LNCAP (cell line): ENCODE measurements around the gene TCAIM.

Source experiments
- TF ChIP-seq, protein P1 (sequence below): fragments of 450-650 bp; IDR thresholded peaks from 2 replicates; pipeline ENCODE4 v1.5.1; 2017; ENCODE audit warnings: mild to moderate bottlenecking

TCAIM gene

DNA sequence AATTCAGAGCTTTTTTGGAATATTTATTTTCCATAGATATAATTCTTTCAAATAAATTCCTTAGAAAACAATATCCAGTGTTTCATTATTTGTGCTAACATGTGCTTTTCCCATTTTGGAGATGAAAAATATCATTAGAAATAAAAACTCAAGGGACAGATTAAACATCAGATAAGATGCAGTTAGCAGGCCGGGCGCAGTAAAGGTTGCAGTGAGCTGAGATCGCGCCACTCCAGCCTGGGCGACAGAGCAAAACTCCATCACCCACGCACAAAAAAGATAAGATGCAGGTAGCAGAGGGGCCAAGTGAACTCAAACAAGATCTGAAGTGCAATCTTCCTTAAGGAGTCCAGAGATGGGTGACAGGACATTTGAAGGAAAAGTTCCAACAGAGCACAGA, 90.9 kb downstream of the TCAIM start:
- TF ChIP-seq, protein P1, sequence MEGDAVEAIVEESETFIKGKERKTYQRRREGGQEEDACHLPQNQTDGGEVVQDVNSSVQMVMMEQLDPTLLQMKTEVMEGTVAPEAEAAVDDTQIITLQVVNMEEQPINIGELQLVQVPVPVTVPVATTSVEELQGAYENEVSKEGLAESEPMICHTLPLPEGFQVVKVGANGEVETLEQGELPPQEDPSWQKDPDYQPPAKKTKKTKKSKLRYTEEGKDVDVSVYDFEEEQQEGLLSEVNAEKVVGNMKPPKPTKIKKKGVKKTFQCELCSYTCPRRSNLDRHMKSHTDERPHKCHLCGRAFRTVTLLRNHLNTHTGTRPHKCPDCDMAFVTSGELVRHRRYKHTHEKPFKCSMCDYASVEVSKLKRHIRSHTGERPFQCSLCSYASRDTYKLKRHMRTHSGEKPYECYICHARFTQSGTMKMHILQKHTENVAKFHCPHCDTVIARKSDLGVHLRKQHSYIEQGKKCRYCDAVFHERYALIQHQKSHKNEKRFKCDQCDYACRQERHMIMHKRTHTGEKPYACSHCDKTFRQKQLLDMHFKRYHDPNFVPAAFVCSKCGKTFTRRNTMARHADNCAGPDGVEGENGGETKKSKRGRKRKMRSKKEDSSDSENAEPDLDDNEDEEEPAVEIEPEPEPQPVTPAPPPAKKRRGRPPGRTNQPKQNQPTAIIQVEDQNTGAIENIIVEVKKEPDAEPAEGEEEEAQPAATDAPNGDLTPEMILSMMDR: no peak

DNA sequence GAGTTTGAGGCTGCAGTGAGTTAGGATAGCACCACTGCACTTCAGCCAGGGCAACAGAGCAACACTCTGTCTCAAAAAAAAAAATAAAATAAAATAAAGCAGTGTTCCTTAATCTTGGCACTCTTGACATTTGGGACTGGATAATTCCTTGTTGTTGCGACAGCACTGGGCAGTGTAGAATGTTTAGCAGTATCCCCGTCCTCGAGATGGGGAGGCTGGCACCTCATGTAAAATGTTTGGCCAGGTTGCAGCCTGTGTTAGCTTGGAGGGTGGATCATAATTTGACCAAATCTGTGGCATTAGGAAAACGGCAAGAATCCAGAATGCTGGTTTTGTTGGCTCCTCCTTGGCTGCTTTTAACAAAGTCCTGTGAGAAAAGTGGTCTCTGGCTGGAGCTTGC, 91.9 kb downstream of the TCAIM start:
- TF ChIP-seq, protein P1: no peak

DNA sequence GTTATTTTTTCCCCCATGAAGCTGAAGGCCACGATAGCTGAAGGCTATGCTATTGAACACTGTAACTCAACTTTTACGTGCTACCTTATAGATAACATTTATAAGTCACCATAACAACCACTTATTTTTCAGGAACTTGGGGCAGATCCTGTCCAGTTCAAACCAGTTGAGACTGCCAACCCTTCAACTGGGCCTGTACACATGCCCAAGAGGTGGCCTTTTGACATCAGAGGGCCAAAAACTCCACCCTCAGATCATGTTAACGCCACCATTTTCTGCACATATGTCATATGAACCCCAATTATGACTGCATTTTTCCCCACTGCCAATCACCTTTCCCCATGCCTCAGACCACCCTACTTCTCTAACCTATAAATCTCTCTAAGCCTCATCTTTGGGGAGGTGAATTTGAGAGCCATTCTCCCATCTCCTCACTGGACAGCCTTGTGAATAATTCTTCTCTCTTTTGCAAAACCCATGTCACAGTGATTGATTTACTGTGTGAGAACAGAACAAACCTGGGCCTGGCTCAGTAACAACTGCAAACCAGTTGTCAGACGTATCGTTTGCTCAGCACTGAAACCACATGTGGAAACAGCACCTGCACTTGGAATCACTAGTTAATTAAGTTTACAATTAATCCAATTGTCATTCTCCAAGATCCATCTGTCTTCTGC, 96.4 kb downstream of the TCAIM start:
- TF ChIP-seq, protein P1: no peak

DNA sequence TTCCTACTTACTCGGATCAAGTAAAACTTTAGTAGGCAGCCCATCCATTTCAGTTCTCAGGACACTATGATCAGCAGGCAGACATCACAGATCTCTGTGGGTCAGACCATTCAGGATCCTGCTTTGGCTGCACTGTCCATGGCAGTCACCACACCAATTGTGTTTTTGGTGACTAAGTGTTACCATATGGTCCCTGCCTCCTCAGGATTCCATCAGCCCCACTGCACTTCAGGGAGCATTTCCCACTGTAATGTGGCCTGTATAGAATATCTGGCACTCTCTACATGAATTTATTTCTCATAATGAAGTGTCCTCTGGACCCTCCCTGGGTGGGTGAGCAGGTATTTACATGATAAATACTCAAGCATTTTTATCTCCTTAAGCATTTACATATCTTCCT, 97.6 kb downstream of the TCAIM start:
- TF ChIP-seq, protein P1: no peak

DNA sequence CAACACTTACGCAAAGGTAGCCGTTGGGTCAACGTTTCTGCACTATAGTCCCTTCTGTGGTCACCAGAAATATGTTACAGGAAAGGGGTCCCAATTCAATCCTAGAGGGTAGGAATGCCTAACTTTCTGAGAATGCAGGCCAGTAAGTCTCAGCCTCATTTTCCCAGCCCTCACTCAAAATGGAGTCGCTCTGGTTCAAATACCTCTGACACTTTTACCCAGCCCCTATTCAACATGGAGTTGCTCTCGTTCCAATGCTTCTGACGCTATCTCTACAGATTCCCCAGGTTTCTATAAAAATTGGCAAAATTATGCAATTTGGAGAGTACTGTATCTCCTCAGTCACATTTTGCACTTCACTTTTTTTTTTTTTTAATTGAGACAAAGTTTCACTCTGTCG, 99.2 kb downstream of the TCAIM start:
- TF ChIP-seq, protein P1: no peak

DNA sequence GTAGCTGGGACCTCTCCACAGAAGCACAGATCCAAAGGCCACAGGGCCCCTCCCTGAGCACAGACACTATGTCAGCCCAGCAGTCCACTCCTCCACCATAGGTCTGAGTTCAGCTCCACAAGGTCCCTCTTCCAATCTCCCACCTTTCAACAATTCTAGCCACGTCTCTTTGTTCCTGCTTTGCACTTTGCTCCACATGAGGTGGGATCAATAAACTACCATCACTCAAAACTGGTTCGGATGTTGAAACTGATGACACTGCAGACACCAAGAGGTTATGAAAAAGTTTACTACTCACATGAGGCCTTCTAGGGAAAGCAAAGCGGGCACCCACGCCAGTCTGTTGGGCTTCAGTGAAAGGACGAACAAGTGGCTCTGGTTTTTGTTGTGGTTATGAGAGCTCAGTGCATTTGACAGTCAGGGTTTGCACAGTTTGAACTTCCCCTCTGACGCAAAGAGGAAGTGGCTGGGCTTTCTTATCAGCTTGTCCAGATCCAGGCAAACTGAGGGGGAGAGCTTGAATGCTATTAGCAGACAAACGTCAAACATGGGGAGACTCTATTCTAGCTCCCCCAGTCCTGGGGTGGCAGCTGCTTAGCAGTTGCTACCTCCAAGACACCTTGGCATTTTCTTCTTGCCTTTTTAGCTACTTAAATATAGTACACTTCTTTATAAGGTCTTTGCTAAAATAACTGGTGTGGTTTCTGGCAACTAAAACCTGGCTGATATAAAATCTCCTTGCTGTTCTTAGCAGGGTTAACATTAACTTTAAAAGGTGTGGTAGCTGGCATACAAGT, 101.1 kb downstream of the TCAIM start:
- TF ChIP-seq, protein P1: no peak

DNA sequence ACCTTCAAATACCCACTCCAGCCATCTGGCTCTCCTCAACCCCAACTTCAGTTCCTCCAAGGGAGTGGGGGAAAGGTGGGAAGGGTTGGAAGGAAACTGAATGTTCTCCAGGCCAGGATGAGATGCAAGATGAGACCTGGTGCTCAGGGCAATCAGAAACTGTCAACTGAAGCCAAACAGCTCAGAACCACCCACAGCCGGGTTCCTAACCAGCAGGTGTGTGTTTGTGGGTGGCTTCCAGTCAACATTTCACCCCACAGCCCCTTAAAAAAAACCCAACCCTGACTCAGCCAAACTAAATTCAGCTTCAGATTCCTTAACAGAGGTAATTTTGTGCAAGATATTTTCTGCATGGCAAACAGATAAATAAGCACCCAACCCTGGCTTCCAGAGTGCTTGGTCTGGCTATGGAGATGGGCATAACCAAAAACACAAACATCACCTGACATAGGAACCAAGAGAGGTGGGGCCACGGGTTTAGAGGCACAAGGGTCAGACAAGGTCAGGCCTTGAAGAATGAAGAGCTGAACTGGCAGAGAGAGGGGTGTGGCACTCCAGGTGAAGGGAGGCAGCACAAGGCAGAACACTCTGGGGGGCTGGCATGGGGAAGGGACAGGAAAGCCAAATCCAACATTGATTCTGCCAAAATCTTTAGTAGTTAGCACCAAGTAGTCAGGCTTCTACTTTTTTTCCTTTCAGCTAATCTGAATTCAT, 104.2 kb downstream of the TCAIM start:
- TF ChIP-seq, protein P1: no peak
